OCI-LY7 (cell line): ENCODE measurements around the gene MAP1S. TPM values are rescaled to one million over a fixed set of nuclear protein-coding genes. Genes with fewer than 3 reads are reported as not detected.
A peak's percentile ranks its signal among the peaks of the same experiment; 100 is the strongest.
"Not testable (repeated sequence)": the region's sequence is repeated elsewhere in the genome, so short reads cannot be mapped to it uniquely, and the experiment has no call there.

Source experiments
- BruUV-seq: library from RNA; stranded (reverse); fragments of 400-500 nt; replicated peaks from 2 replicates; lab custom pipeline; 2021; lab: Mats Ljungman, UMichigan
- CTCF ChIA-PET: fragments of 300-600 bp; sonication (Branson Sonifier 250); formaldehyde crosslinking; loops from one replicate; lab custom pipeline; 2022; ENCODE audit warnings: antibody characterized with exemption; ENCODE audit not compliant: unreplicated experiment; lab: Charles Lee
- POLR2A ChIA-PET: fragments of 300-600 bp; sonication (Branson Sonifier 250); formaldehyde crosslinking; loops from one replicate; lab custom pipeline; 2022; ENCODE audit warnings: antibody characterized with exemption; lab: Charles Lee
- DNase-seq: peaks from one replicate; pipeline ENCODE4 v3.0.0-alpha.2; 2015; ENCODE audit warnings: low spot score
- H2AFZ ChIP-seq: fragments of 200-600 bp; sonication (generic), shearing (Covaris generic); 2 replicates; pipeline ENCODE4 v1.6.1; 2014; ENCODE audit warnings: mild to moderate bottlenecking, antibody characterized with exemption, low read length, moderate library complexity
- H3K27ac ChIP-seq: fragments of 200-600 bp; sonication (generic); 2 replicates; pipeline ENCODE4 v1.5.1; 2014; ENCODE audit warnings: mixed run types, low read depth, mild to moderate bottlenecking, moderate library complexity, low read length, inconsistent platforms; ENCODE audit not compliant: poor library complexity, severe bottlenecking
- H3K36me3 ChIP-seq: fragments of 200-600 bp; sonication (generic); 2 replicates; pipeline ENCODE4 v1.6.1; 2014; ENCODE audit warnings: mild to moderate bottlenecking, antibody characterized with exemption, low read length, moderate library complexity, mixed read lengths; ENCODE audit not compliant: insufficient read depth
- H3K4me1 ChIP-seq: fragments of 200-600 bp; sonication (generic); 2 replicates; pipeline ENCODE4 v1.5.1; 2014; ENCODE audit warnings: mild to moderate bottlenecking, low read length; ENCODE audit not compliant: insufficient read depth, poor library complexity, severe bottlenecking
- H3K4me2 ChIP-seq: fragments of 200-600 bp; sonication (generic); 2 replicates; pipeline ENCODE4 v1.6.1; 2014; ENCODE audit warnings: mild to moderate bottlenecking, low read length
- H3K4me3 ChIP-seq: fragments of 200-600 bp; sonication (generic); 2 replicates; pipeline ENCODE4 v1.5.1; 2014; ENCODE audit warnings: mild to moderate bottlenecking, low read depth, low read length; ENCODE audit not compliant: poor library complexity, severe bottlenecking
- H3K79me2 ChIP-seq: fragments of 200-600 bp; sonication (generic); 2 replicates; pipeline ENCODE4 v1.6.1; 2016; ENCODE audit warnings: low read depth, mild to moderate bottlenecking, low read length, moderate library complexity, mixed read lengths; ENCODE audit not compliant: insufficient read depth
- H3K9me2 ChIP-seq: fragments of 200-600 bp; sonication (generic); 2 replicates; pipeline ENCODE4 v1.6.1; 2016; ENCODE audit warnings: mild to moderate bottlenecking, low read length, mixed read lengths; ENCODE audit not compliant: insufficient read depth
- H3K9me3 ChIP-seq: fragments of 200-600 bp; sonication (generic); 2 replicates; pipeline ENCODE4 v1.6.1; 2014; ENCODE audit warnings: mild to moderate bottlenecking, mixed run types, low read length, mixed read lengths
- H4K20me1 ChIP-seq: fragments of 200-600 bp; sonication (generic); 2 replicates; pipeline ENCODE4 v1.6.1; 2014; ENCODE audit warnings: mild to moderate bottlenecking, antibody characterized with exemption, low read length, moderate library complexity, mixed read lengths; ENCODE audit not compliant: insufficient read depth
- EZH2phosphoT487 ChIP-seq: fragments of 200-600 bp; sonication (generic); IDR thresholded peaks from 2 replicates; pipeline ENCODE4 v1.6.1; 2018; ENCODE audit warnings: low read depth, borderline replicate concordance, mild to moderate bottlenecking, mixed run types, antibody characterized with exemption, low read length, moderate library complexity, mixed read lengths
- intact Hi-C: fragments of 100-400 bp; cut with micrococcal nuclease; formaldehyde crosslinking; loops from one replicate; pipeline ENCODE4 v1.10.0; 2022; ENCODE audit not compliant: unreplicated experiment
- total RNA-seq, 2 experiments: library from RNA; depleted of rRNA in 1 of 2; stranded (reverse); fragments of >200 nt in 1 of 2; shearing (Covaris generic) in 1 of 2; gene quantifications; 2 replicates each; pipeline ENCODE4 v1.2.3, GENCODE V29; 2014 to 2022
- TF ChIP-seq, protein P1 (sequence below): fragments of 200-600 bp; sonication (generic); conservative IDR thresholded peaks from 2 replicates; pipeline ENCODE4 v1.5.1; 2014; ENCODE audit warnings: mild to moderate bottlenecking, antibody characterized with exemption, low read length, moderate library complexity, mixed read lengths

Gene MAP1S
- total RNA-seq, 2 experiments from 2014 or later, result 31.6 to 53.1 TPM

DNA sequence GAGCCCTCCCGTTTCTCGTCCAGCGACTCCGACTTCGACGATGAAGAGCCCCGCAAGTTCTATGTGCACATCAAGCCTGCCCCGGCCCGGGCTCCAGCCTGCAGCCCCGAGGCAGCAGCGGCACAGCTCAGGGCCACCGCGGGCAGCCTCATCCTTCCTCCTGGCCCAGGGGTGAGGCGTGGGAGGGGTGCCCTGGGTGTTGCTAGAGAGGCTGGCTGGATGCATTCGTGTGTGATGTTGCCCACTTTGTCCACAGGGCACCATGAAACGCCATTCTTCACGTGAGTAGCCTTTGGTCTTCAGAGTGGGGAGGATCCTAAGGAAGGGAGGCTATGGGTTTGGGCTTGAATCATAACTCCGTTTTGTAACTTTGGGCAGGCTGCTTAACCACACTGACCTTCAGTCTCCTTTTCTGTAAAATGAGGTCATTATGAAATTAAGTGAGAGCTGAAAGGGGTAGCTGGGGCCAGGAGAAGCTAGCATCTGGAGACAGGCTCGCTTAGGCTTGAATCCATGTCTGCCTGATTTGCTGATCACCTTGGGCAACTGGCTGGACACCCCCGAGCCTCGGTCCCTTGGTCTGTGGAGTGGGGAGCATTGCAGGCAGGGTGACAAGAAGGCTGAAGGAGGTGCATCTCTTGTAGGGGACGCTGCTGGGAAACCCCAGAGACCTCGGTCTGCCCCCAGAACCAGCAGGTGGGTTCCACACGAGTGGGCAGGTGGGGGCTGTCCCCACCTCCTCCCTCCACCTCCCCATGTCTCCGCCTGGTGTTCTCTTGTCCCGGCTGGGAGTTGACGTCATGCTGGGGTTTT is 56.9 kb downstream of the MAP1S start:
- TF ChIP-seq EZH2phosphoT487, result no peak
- TF ChIP-seq, protein P1, sequence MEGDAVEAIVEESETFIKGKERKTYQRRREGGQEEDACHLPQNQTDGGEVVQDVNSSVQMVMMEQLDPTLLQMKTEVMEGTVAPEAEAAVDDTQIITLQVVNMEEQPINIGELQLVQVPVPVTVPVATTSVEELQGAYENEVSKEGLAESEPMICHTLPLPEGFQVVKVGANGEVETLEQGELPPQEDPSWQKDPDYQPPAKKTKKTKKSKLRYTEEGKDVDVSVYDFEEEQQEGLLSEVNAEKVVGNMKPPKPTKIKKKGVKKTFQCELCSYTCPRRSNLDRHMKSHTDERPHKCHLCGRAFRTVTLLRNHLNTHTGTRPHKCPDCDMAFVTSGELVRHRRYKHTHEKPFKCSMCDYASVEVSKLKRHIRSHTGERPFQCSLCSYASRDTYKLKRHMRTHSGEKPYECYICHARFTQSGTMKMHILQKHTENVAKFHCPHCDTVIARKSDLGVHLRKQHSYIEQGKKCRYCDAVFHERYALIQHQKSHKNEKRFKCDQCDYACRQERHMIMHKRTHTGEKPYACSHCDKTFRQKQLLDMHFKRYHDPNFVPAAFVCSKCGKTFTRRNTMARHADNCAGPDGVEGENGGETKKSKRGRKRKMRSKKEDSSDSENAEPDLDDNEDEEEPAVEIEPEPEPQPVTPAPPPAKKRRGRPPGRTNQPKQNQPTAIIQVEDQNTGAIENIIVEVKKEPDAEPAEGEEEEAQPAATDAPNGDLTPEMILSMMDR, result no peak
- H3K9me3 ChIP-seq, result no peaks in the 10 kb centered on the region
- H4K20me1 ChIP-seq, result no peaks in the 10 kb centered on the region
- peak overlapping the region; percentile 22; the same call in 1 of the 2 replicates for H3K4me2 ChIP-seq
- H3K79me2 ChIP-seq, result no peaks in the 10 kb centered on the region
- H3K4me1 ChIP-seq, result peaks cover 12% of the 10 kb centered on the region
- peak overlapping the region; percentile 28 for H3K27ac ChIP-seq
- H3K36me3 ChIP-seq, result peaks cover 83% of the 10 kb centered on the region
- BruUV-seq, result no TSS peak
- CTCF ChIA-PET, result interaction anchor here (1.4 kb wide), 1 partner anchor 13 kb away, joined by 4 read pairs; no protein-coding TSS in a partner anchor
- no peaks in the 10 kb centered on the region for H3K9me2 ChIP-seq
- no peak overlapping the region for H3K4me3 ChIP-seq
- no peak overlapping the region for H2AFZ ChIP-seq
- POLR2A ChIA-PET, result no interaction called here
- intact Hi-C loops, result no loop called here
- no peak for DNase-seq

DNA sequence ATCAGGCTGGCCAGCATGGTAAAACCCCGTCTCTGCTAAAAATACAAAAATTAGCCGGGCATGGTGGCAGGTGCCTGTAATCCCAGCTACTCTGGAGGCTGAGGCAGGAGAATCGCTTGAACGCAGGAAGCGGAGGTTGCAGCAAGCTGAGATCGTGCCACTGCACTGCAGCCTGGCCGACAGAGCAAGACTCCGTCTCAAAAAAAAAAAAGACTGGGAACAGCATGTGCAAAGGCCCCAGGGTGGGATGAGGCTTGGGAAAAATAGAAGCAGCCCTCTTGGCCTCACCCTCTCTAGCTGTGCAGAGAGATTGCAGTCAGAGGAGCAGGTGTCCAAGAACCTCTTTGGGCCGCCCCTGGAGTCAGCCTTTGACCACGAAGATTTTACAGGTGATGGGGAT is 58.6 kb downstream of the MAP1S start:
- H3K9me2 ChIP-seq, CTCF ChIA-PET, intact Hi-C loops, H3K27ac ChIP-seq, H3K4me2 ChIP-seq, H2AFZ ChIP-seq, BruUV-seq, H3K4me3 ChIP-seq, H4K20me1 ChIP-seq, H3K79me2 ChIP-seq, DNase-seq, H3K9me3 ChIP-seq: not testable (repeated sequence)
- POLR2A ChIA-PET, result interaction anchor here (0.9 kb wide), 1 partner anchor 10 kb away, joined by 4 read pairs; no protein-coding TSS in a partner anchor
- Histone ChIP-seq H3K36me3 (peaks cover 86% of the 10 kb centered on the region), H3K4me1 (peaks cover 12% of the 10 kb centered on the region)

DNA sequence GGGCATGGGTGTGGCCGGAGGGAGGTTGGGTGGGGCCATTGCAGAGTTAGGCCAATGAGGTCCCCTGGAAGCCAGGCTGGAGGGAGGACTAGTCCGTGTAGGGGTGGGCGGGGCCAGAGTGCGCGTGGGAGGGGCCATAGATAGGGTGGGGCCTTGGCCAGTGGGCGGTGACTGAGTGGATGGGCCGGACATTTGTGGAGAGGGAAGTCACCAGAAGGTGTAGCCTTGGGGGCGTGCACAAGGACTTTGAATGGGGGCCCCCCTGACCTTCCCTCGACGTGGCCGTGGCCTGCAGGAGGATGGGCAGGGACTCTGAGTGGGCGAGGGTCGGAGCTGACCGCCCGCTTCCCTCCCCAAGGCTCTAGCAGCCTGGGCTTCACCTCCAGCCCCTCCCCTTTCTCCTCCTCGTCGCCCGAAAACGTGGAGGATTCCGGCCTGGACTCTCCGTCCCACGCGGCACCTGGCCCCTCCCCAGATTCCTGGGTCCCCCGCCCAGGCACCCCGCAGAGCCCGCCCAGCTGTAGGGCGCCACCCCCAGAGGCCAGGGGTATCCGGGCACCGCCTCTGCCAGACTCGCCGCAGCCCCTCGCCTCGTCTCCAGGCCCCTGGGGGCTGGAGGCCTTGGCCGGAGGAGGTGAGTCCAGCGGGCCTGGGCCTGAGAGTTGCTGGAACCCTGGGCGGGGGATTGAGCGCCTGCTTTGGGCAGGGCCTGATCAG is 59.1 kb downstream of the MAP1S start:
- Histone ChIP-seq H3K4me1 (peaks cover 12% of the 10 kb centered on the region), H3K9me3 (no peaks in the 10 kb centered on the region), H3K4me3 (no peak overlapping the region), H3K27ac (no peak overlapping the region), H3K9me2 (no peaks in the 10 kb centered on the region), H3K36me3 (peaks cover 83% of the 10 kb centered on the region), H4K20me1 (no peaks in the 10 kb centered on the region), H2AFZ (no peak overlapping the region), H3K4me2 (no peak overlapping the region), H3K79me2 (no peaks in the 10 kb centered on the region)
- DNase-seq, result peak; percentile 79
- BruUV-seq, result no TSS peak
- TF ChIP-seq, protein P1, result no peak
- no peak for TF ChIP-seq EZH2phosphoT487
- CTCF ChIA-PET, result no interaction called here
- POLR2A ChIA-PET, result interaction anchor here (0.9 kb wide), 1 partner anchor 11 kb away, joined by 4 read pairs; no protein-coding TSS in a partner anchor
- intact Hi-C loops, result no loop called here
